ENCODE measurements around the gene TTC12.

TTC12 gene

GRCh38 chr11:113408206-113408605, 93.8 kb downstream of the TTC12 start:
- DNase-seq, result no peak

- DNase-seq, result no peak
These were observed 94.5 kb downstream of the TTC12 start for GRCh38 chr11:113408887-113409286.

GRCh38 chr11:113409526-113409925, 95.1 kb downstream of the TTC12 start:
- no peak for DNase-seq

GRCh38 chr11:113410414-113411135, 96.2 kb downstream of the TTC12 start:
- DNase-seq, result no peak

- no peak for DNase-seq
These were observed 97.2 kb downstream of the TTC12 start for GRCh38 chr11:113411536-113411935.

GRCh38 chr11:113412675-113413074, 98.3 kb downstream of the TTC12 start:
- DNase-seq, result no peak

GRCh38 chr11:113415343-113415742, 101.0 kb downstream of the TTC12 start:
- DNase-seq, result no peak
